Measurements from ENCODE around the gene CXorf66.

DNA sequence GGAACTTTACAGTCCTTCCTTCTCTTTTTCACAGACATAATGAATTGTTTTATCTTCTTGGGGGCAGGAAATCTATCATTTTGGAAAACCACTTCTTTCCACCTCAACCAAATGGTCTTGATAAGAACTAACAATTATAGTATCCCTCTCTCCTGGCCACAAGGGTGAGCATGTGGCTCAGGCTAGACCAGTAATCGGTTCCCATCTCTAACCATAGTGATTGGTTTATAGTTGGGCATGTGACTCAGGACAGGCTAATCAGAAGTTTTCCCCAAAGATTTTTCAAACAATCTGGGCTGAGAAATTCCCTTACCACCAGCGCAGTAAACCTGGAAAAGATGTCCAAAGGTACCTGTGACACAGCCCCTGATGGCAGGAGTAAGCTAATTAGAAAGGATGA, 4.0 kb upstream of the CXorf66 start:
- TF ChIP-seq POLR2A (IDR thresholded peaks at IDR 0.05; ENCODE audit: low read depth, low read length), result no peak
- TF ChIP-seq SPI1 (IDR thresholded peaks at IDR 0.05; ENCODE audit: low read depth, low read length), result no peak
